ENCODE data around the gene SLC22A31. TPM values are rescaled to one million over a fixed set of nuclear protein-coding genes. Genes with fewer than 3 reads are reported as not detected.
"Not testable (repeated sequence)": the region's sequence is repeated elsewhere in the genome, so short reads cannot be mapped to it uniquely, and the experiment has no call there.

Gene SLC22A31
- total and polyA plus RNA-seq, 5 donors from 2014 or later: 0.14 TPM; not detected in 4

DNA sequence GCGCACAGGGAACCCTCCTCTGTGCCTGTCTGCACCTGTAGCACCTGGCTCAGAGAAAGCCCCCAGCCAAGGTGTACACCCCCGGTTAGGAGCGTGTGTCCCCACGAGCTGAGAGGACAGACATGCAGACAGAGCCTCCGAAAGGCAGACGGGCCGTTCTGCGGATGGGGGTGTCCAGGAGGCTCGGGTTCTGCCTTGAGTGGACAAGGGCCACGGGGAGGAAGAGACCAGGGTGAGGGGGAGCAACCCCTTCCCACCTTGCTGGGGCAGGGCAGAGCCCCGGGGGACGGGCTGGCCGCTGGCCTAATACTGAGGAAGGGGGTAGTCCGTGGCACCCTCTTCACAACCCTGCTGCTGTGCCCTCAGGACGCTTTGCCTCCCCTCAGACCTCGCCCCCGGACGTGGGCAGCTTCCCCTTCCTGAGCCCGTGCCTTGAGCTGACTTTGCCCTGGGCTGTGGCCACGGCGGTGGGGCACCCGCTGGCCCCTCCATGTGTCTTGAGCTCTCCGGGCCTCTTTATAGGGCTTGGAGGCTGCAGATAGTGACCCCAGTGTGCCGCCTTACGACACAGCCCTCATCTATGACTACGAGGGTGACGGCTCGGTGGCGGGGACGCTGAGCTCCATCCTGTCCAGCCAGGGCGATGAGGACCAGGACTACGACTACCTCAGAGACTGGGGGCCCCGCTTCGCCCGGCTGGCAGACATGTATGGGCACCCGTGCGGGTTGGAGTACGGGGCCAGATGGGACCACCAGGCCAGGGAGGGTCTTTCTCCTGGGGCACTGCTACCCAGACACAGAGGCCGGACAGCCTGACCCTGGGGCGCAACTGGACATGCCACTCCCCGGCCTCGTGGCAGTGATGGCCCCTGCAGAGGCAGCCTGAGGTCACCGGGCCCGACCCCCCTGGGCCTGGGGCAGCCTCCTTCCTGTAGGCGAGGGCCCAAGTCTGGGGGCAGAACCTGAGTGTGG is 5.7 kb downstream of the SLC22A31 start:
- no peak for ATAC-seq (ENCODE audit: low read depth in 2 of 2)
- no peak overlapping the region for H3K4me3 ChIP-seq (ENCODE audit: low read depth, low read length)
- H3K27ac ChIP-seq (ENCODE audit: insufficient read depth, low read length, poor library complexity, severe bottlenecking): no peak overlapping the region
- DNase-seq: no peak
- peaks cover 10% of the 10 kb centered on the region for H3K27me3 Mint-ChIP-seq
- peaks cover 0 to 5% (median 0%) of the 10 kb centered on the region in 7 donors for H3K9me3 Mint-ChIP-seq
- H3K27me3 ChIP-seq (ENCODE audit: control insufficient read depth, insufficient read depth, low read length): no peaks in the 10 kb centered on the region
- peaks cover 7% of the 10 kb centered on the region for H3K4me1 ChIP-seq (ENCODE audit: control insufficient read depth, insufficient read depth, low read length, poor library complexity, severe bottlenecking)
- H3K36me3 Mint-ChIP-seq: no peaks in the 10 kb centered on the region
- no peak overlapping the region for H3K4me3 Mint-ChIP-seq
- peaks cover 0 to 8% (median 1%) of the 10 kb centered on the region in 4 donors for H3K4me1 Mint-ChIP-seq
- no peaks in the 10 kb centered on the region for H3K9me3 ChIP-seq (ENCODE audit: control insufficient read depth in 2 of 2, low read length in 2 of 2)
- no peaks in the 10 kb centered on the region for H3K36me3 ChIP-seq (ENCODE audit: control insufficient read depth, insufficient read depth, low read length)
- H3K27ac Mint-ChIP-seq: peak overlapping the region in 1 of 3 donors; percentile 60

DNA sequence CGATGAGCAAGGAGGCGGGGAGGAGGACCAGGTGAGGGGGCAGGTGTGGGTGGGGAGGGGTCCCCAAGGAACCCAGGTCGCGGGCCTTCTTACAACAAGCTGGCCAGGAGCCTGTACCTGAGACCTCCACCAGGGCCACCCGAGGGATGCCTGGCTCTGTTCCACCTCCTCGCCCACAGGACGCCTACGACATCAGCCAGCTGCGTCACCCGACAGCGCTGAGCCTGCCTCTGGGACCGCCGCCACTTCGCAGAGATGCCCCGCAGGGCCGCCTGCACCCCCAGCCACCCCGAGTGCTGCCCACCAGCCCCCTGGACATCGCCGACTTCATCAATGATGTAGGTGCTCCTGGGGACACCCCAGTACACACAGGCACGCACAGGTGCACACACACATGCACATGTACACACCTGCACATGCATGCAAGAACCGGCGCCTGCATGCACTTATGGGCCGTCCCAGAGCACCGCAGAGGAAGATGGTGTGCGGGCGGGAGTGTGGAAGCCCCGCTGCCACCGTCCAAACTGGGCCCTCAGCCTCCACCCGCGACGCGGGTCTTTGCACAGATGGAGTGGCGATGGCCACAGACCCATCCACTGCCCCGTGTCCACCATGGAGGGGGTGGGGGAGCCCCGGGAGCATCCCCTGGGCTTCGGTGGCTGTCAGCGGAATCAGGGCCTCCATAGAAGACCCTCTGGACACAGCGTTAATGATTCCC is 6.6 kb downstream of the SLC22A31 start:
- Histone ChIP-seq H3K4me3 (ENCODE audit: low read depth, low read length) (no peak overlapping the region), H3K27ac (ENCODE audit: insufficient read depth, low read length, poor library complexity, severe bottlenecking) (no peak overlapping the region), H3K4me1 (ENCODE audit: control insufficient read depth, insufficient read depth, low read length, poor library complexity, severe bottlenecking) (peaks cover 7% of the 10 kb centered on the region), H3K27me3 (ENCODE audit: control insufficient read depth, insufficient read depth, low read length) (no peaks in the 10 kb centered on the region), H3K36me3 (ENCODE audit: control insufficient read depth, insufficient read depth, low read length) (no peaks in the 10 kb centered on the region), H3K9me3 (ENCODE audit: control insufficient read depth in 2 of 2, low read length in 2 of 2) (no peaks in the 10 kb centered on the region)
- H3K27ac Mint-ChIP-seq: no peak overlapping the region
- ATAC-seq (ENCODE audit: low read depth in 2 of 2): no peak
- H3K27me3 Mint-ChIP-seq: peaks cover 6% of the 10 kb centered on the region
- no peaks in the 10 kb centered on the region for H3K36me3 Mint-ChIP-seq
- H3K9me3 Mint-ChIP-seq: peaks cover 0 to 5% (median 0%) of the 10 kb centered on the region in 7 donors
- no peak for DNase-seq
- peak overlapping the region in 1 of 4 donors; percentile 26 for H3K4me3 Mint-ChIP-seq
- peaks cover 0 to 10% (median 4%) of the 10 kb centered on the region in 4 donors for H3K4me1 Mint-ChIP-seq

DNA sequence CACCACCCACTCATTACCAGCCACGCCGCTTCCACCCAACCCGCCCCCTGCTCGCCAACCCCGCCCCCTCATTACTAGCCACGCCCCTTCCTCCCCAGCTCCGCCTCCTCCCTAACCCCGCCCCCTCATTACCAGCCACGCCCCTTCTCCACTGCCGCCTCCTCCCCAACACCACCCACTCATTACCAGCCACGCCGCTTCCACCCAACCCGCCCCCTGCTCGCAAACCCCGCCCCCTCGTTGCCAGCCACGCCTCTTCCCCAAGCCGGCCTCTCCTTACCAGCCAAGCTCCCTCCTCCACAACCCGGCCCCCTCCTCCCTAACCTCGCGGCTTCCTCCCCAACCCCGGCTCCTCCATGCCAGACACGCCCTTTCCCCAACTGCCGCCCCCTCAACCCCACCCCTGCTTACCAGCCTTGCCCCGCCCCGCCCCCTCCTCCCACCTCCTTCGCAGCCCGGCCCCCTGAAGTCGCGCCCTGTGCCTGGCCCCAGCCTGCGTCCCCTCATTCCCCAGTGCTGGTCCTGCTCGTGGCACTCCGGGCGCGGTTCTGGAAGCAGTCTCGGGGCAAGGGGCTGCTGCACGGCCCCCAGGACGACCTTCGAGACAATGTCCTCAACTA is 7.3 kb downstream of the SLC22A31 start:
- Histone ChIP-seq H3K27ac (ENCODE audit: insufficient read depth, low read length, poor library complexity, severe bottlenecking) (no peak overlapping the region), H3K4me3 (ENCODE audit: low read depth, low read length) (no peak overlapping the region), H3K36me3 (ENCODE audit: control insufficient read depth, insufficient read depth, low read length) (no peaks in the 10 kb centered on the region), H3K4me1 (ENCODE audit: control insufficient read depth, insufficient read depth, low read length, poor library complexity, severe bottlenecking) (peaks cover 7% of the 10 kb centered on the region), H3K9me3 (ENCODE audit: control insufficient read depth in 2 of 2, low read length in 2 of 2) (no peaks in the 10 kb centered on the region), H3K27me3 (ENCODE audit: control insufficient read depth, insufficient read depth, low read length) (no peaks in the 10 kb centered on the region)
- peak overlapping the region in 1 of 4 donors; percentile 46 for H3K4me3 Mint-ChIP-seq
- peaks cover 0 to 5% (median 0%) of the 10 kb centered on the region in 7 donors for H3K9me3 Mint-ChIP-seq
- DNase-seq: peak; percentile 49 to 62 (median 50)
- peak; percentile 28 to 40 for ATAC-seq (ENCODE audit: low read depth in 2 of 2)
- no peak overlapping the region for H3K27ac Mint-ChIP-seq
- H3K27me3 Mint-ChIP-seq: peaks cover 6% of the 10 kb centered on the region
- peaks cover 0 to 10% (median 4%) of the 10 kb centered on the region in 4 donors for H3K4me1 Mint-ChIP-seq
- no peaks in the 10 kb centered on the region for H3K36me3 Mint-ChIP-seq

DNA sequence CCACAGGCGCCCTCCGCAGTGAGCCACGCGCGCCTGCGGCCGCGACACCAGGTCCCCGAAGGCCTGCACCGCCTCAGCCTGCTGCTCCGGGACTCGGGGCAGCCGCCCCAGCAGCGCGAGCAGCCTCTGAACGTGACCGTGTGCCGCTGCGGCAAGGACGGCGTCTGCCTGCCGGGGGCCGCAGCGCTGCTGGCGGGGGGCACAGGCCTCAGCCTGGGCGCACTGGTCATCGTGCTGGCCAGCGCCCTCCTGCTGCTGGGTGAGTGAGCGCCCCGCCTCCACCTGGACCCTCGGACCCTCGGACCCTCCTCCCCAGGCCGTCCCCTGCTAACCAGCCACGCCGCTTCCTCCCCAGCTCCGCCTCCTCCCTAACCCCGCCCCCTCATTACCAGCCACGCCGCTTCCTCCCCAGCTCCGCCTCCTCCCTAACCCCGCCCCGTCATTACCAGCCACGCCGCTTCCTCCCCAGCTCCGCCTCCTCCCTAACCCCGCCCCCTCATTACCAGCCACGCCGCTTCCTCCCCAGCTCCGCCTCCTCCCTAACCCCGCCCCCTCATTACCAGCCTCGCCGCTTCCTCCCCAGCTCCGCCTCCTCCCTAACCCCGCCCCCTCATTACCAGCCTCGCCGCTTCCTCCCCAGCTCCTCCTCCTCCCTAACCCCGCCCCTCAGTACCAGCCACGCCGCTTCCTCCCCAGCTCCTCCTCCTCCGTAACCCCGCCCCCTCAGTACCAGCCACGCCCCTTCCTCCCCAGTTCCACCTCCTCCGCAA is 8.0 kb downstream of the SLC22A31 start:
- H3K4me3 ChIP-seq (ENCODE audit: low read depth, low read length); H3K27me3 Mint-ChIP-seq; H3K9me3 ChIP-seq (ENCODE audit: control insufficient read depth in 2 of 2, low read length in 2 of 2); H3K4me1 ChIP-seq (ENCODE audit: control insufficient read depth, insufficient read depth, low read length, poor library complexity, severe bottlenecking); H3K36me3 ChIP-seq (ENCODE audit: control insufficient read depth, insufficient read depth, low read length); H3K36me3 Mint-ChIP-seq; H3K27ac Mint-ChIP-seq; H3K9me3 Mint-ChIP-seq; H3K27me3 ChIP-seq (ENCODE audit: control insufficient read depth, insufficient read depth, low read length): not testable (repeated sequence)
- peak overlapping the region; percentile 23 for H3K27ac ChIP-seq (ENCODE audit: insufficient read depth, low read length, poor library complexity, severe bottlenecking)
- H3K4me1 Mint-ChIP-seq: peaks cover 0 to 10% (median 4%) of the 10 kb centered on the region in 4 donors
- ATAC-seq (ENCODE audit: low read depth in 2 of 2) (peak; percentile 4 to 19), DNase-seq (peak; percentile 38 to 78 (median 76))
- peak overlapping the region in 1 of 4 donors; percentile 46 for H3K4me3 Mint-ChIP-seq

DNA sequence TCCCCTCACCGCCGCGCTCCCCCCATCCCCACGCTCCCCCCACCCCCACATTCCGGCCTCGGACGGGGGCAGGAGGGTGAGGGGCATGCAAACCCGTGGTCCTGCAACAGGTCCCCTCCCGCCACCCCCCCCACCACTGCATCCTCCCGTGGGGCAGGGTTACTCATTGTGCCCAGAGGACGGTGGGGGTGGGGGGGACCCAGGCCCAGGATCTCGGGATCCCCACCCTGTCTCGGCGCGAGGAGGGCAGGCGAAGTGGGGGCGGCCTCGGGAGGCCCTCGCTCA is 8.5 kb downstream of the SLC22A31 start:
- Mint-ChIP-seq H3K4me3 (no peak overlapping the region), H3K4me1 (peaks cover 0 to 10% (median 4%) of the 10 kb centered on the region in 4 donors)

DNA sequence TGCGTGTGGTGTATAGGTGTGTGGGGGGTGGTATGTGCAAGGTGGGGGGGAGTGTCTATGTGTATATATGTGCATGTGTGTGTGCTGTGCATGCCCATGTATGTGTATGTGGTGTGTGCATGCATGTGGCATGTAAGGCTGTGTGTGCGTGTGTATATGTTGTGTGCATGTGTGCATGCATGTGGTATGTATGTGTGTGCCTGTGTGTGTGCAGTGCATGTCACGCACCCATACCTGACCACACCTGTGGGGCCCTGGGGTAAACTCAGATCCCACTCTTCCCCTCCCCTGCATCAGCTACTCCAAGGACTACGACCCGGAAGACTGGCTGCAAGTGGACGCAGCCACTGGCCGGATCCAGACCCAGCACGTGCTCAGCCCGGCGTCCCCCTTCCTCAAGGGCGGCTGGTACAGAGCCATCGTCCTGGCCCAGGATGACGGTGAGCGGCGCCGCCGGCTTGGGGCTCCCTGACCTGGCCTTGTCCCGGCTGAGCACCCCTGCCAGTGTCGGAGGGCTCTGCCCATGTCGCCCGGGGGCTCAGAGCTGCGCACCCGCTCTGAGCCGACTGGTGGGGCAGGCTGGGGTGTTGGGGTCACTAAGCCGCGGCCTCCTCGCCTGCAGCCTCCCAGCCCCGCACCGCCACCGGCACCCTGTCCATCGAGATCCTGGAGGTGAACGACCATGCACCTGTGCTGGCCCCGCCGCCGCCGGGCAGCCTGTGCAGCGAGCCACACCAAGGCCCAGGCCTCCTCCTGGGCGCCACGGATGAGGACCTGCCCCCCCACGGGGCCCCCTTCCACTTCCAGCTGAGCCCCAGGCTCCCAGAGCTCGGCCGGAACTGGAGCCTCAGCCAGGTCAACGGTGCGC is 9.1 kb downstream of the SLC22A31 start:
- H3K4me1 ChIP-seq (ENCODE audit: control insufficient read depth, insufficient read depth, low read length, poor library complexity, severe bottlenecking): peaks cover 7% of the 10 kb centered on the region
- peaks cover 11% of the 10 kb centered on the region for H3K27me3 Mint-ChIP-seq
- H3K9me3 ChIP-seq (ENCODE audit: control insufficient read depth in 2 of 2, low read length in 2 of 2): no peaks in the 10 kb centered on the region
- DNase-seq (no peak), ATAC-seq (ENCODE audit: low read depth in 2 of 2) (no peak)
- peak overlapping the region; percentile 12 to 85 (median 62) for H3K4me3 Mint-ChIP-seq
- H3K9me3 Mint-ChIP-seq: peaks cover 0 to 5% (median 0%) of the 10 kb centered on the region in 7 donors
- no peak overlapping the region for H3K27ac ChIP-seq (ENCODE audit: insufficient read depth, low read length, poor library complexity, severe bottlenecking)
- H3K4me1 Mint-ChIP-seq: peaks cover 0 to 10% (median 4%) of the 10 kb centered on the region in 4 donors
- no peak overlapping the region for H3K4me3 ChIP-seq (ENCODE audit: low read depth, low read length)
- H3K36me3 Mint-ChIP-seq: no peaks in the 10 kb centered on the region
- H3K36me3 ChIP-seq (ENCODE audit: control insufficient read depth, insufficient read depth, low read length): no peaks in the 10 kb centered on the region
- no peaks in the 10 kb centered on the region for H3K27me3 ChIP-seq (ENCODE audit: control insufficient read depth, insufficient read depth, low read length)
- peak overlapping the region in 2 of 3 donors; percentile 47 to 62 for H3K27ac Mint-ChIP-seq

More for the DNA sequence above, 8.5 kb downstream of the SLC22A31 start:
- Mint-ChIP-seq H3K36me3 (no peaks in the 10 kb centered on the region), H3K9me3 (peaks cover 0 to 5% (median 0%) of the 10 kb centered on the region in 7 donors), H3K27me3 (peaks cover 11% of the 10 kb centered on the region), H3K27ac (no peak overlapping the region)
- no peaks in the 10 kb centered on the region for H3K27me3 ChIP-seq (ENCODE audit: control insufficient read depth, insufficient read depth, low read length)
- peak overlapping the region; percentile 23 for H3K27ac ChIP-seq (ENCODE audit: insufficient read depth, low read length, poor library complexity, severe bottlenecking)
- no peak for ATAC-seq (ENCODE audit: low read depth in 2 of 2)
- H3K36me3 ChIP-seq (ENCODE audit: control insufficient read depth, insufficient read depth, low read length): no peaks in the 10 kb centered on the region
- DNase-seq: no peak
- no peaks in the 10 kb centered on the region for H3K9me3 ChIP-seq (ENCODE audit: control insufficient read depth in 2 of 2, low read length in 2 of 2)
- no peak overlapping the region for H3K4me3 ChIP-seq (ENCODE audit: low read depth, low read length)
- H3K4me1 ChIP-seq (ENCODE audit: control insufficient read depth, insufficient read depth, low read length, poor library complexity, severe bottlenecking): peaks cover 7% of the 10 kb centered on the region

All from CD4-positive, CD25-positive, alpha-beta regulatory T cell (primary cell).